MCF 10A (cell line): ENCODE measurements around the gene PRCD. TPM values are rescaled to one million over a fixed set of nuclear protein-coding genes. Genes with fewer than 3 reads are reported as not detected.

Source experiments
- BruUV-seq: library from RNA; stranded (reverse); fragments of 400-500 nt; replicated peaks from 2 replicates; lab custom pipeline; 2021; lab: Mats Ljungman, UMichigan
- CTCF ChIA-PET: fragments of 300-600 bp; sonication (Branson Sonifier 250); formaldehyde crosslinking; extraction: SDS; loops from one replicate; lab custom pipeline; 2021; ENCODE audit warnings: antibody characterized with exemption, inconsistent platforms; lab: Yijun Ruan, JAX
- POLR2A ChIA-PET: fragments of 300-600, 350-650 bp; sonication (Branson Sonifier 250); formaldehyde crosslinking; extraction: SDS; loops from one replicate; lab custom pipeline; 2020; ENCODE audit warnings: antibody characterized with exemption, inconsistent platforms; lab: Yijun Ruan, JAX
- DNase-seq: peaks from one replicate; pipeline ENCODE4 v3.0.0-alpha.2; 2018; ENCODE audit not compliant: unreplicated experiment
- H3K27ac Mint-ChIP-seq: one replicate; pipeline ENCODE4 v1.8.0; 2022; ENCODE audit warnings: mild to moderate bottlenecking, low read depth, mixed read lengths; ENCODE audit not compliant: unreplicated experiment
- H3K27me3 Mint-ChIP-seq: one replicate; pipeline ENCODE4 v1.8.0; 2022; ENCODE audit warnings: mixed read lengths; ENCODE audit not compliant: insufficient read depth, unreplicated experiment
- H3K36me3 Mint-ChIP-seq: one replicate; pipeline ENCODE4 v1.8.0; 2022; ENCODE audit warnings: mild to moderate bottlenecking, moderate library complexity, mixed read lengths; ENCODE audit not compliant: insufficient read depth, unreplicated experiment
- H3K4me1 Mint-ChIP-seq: one replicate; pipeline ENCODE4 v1.8.0; 2022; ENCODE audit warnings: mixed read lengths; ENCODE audit not compliant: insufficient read depth, unreplicated experiment
- H3K4me3 Mint-ChIP-seq: one replicate; pipeline ENCODE4 v1.8.0; 2022; ENCODE audit warnings: mild to moderate bottlenecking, moderate library complexity, mixed read lengths; ENCODE audit not compliant: unreplicated experiment
- H3K9me3 Mint-ChIP-seq: one replicate; pipeline ENCODE4 v1.8.0; 2022; ENCODE audit warnings: mixed read lengths; ENCODE audit not compliant: unreplicated experiment
- intact Hi-C: fragments of 100-400 bp; cut with micrococcal nuclease; formaldehyde crosslinking; loops from 2 replicates; pipeline ENCODE4 v1.14.1; 2022
- total RNA-seq: library from RNA; stranded (reverse); gene quantifications from 2 replicates; pipeline ENCODE4 v1.2.3, GENCODE V29; 2022
- TF ChIP-seq, protein P1 (sequence below): fragments of 200-600 bp; IDR thresholded peaks from one replicate; pipeline ENCODE4 v1.8.0; 2022; ENCODE audit warnings: antibody characterized with exemption, mild to moderate bottlenecking; ENCODE audit not compliant: unreplicated experiment

Gene PRCD
- total RNA-seq, 1 experiment from 2014 or later: not detected

DNA sequence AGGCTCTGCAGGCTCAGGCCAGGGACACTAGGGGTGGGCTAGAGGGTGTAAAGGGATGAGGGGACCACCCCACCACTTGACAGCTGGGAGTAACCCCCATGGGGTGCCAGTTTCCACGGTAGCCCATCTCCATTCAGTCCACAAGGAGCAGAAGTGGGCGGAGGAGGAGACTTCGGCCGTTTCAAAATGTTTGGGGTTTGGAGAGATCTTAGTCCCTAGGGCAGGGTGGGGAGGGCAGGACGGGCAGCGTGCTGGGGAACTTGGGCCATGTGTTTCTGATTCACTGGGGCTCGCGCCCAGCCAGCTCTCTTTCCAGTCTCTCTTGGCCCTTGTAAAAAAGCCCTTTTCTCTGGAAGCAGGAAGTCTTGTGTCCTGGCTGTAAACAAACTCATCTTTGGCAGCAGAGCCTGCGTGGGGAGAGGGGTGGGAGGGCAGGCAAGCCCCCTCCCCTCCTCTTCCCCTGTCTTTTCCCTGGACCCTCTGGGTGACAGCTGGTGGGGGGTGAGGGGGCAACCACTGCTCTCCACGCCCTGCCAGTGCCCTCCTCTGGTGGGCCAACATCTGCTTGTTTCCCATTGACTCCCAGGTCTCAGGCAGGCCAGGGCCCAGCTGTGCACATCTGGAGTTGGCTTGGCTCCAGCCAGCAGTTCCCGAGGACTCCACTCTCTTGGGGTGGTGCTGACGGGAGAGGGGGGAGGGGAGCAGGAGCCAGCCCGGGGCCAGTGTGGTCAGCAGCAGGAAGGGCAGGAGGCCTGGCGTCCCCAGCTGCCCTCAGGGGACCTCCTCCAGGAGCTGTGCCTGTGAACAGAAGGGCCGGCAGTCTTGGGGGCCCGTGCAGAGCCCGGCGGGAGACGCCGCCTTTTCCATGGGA, 10.4 kb upstream of the PRCD start:
- DNase-seq: peak; percentile 85
- Mint-ChIP-seq H3K9me3 (no peaks in the 10 kb centered on the region), H3K36me3 (no peaks in the 10 kb centered on the region), H3K4me1 (peaks cover 26% of the 10 kb centered on the region), H3K4me3 (no peak overlapping the region), H3K27me3 (no peaks in the 10 kb centered on the region), H3K27ac (peak overlapping the region; percentile 9)
- TF ChIP-seq, protein P1, sequence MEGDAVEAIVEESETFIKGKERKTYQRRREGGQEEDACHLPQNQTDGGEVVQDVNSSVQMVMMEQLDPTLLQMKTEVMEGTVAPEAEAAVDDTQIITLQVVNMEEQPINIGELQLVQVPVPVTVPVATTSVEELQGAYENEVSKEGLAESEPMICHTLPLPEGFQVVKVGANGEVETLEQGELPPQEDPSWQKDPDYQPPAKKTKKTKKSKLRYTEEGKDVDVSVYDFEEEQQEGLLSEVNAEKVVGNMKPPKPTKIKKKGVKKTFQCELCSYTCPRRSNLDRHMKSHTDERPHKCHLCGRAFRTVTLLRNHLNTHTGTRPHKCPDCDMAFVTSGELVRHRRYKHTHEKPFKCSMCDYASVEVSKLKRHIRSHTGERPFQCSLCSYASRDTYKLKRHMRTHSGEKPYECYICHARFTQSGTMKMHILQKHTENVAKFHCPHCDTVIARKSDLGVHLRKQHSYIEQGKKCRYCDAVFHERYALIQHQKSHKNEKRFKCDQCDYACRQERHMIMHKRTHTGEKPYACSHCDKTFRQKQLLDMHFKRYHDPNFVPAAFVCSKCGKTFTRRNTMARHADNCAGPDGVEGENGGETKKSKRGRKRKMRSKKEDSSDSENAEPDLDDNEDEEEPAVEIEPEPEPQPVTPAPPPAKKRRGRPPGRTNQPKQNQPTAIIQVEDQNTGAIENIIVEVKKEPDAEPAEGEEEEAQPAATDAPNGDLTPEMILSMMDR: no peak
- ChIA-PET POLR2A (interaction anchor here (0.6 to 5.0 kb wide), 10 partner anchors 11 to 1511 kb away, joined by 3 to 55 read pairs (median 4); partner anchors contain the start of gene PRCD), CTCF (interaction anchor here (1.6 to 3.8 kb wide), 4 partner anchors 17 to 95 kb away, joined by 7 to 18 read pairs (median 12); no protein-coding TSS in a partner anchor)
- BruUV-seq: no TSS peak
- intact Hi-C loops: no loop called here

DNA sequence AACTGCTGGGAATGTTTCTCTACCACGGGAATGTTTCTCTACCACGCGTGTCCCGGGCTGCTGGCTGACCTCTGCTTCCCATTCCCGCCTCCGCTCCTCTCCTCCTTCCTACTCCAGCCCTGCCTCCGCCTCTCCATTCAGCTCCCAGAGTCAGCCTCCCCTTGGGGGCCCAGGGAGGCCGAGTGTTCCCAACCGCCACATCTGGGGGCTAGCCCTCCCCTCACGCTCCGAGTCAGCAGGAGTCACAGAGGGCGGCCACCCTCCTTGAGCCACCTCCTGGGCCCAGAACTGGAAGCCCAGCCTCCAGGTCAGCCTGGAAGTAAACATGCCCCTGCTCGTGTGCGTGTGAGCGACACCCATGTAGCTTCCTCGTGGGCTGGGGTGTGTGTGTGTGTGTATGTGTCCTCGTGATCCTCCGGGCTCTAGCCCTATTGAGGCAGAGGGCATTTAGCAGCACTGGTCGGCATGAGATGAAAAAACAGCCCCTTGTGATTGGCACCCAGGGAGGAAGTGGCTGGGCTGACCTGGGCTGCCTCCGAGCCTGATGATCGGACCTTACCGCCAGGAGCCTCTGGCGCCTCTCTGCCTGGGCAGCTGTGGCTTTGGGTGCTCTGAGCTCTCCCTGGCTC, 9.6 kb upstream of the PRCD start:
- no peaks in the 10 kb centered on the region for H3K36me3 Mint-ChIP-seq
- H3K27ac Mint-ChIP-seq: no peak overlapping the region
- no TSS peak for BruUV-seq
- ChIA-PET POLR2A (interaction anchor here (0.6 to 5.0 kb wide), 6 partner anchors 10 to 1512 kb away, joined by 3 to 55 read pairs (median 6); partner anchors contain the start of gene PRCD), CTCF (interaction anchor here (0.6 to 3.8 kb wide), 5 partner anchors 16 to 94 kb away, joined by 3 to 18 read pairs (median 9); no protein-coding TSS in a partner anchor)
- H3K4me1 Mint-ChIP-seq: peaks cover 18% of the 10 kb centered on the region
- no peak for DNase-seq
- intact Hi-C loops: no loop called here
- H3K9me3 Mint-ChIP-seq: no peaks in the 10 kb centered on the region
- H3K27me3 Mint-ChIP-seq: no peaks in the 10 kb centered on the region
- TF ChIP-seq, protein P1: no peak
- no peak overlapping the region for H3K4me3 Mint-ChIP-seq

DNA sequence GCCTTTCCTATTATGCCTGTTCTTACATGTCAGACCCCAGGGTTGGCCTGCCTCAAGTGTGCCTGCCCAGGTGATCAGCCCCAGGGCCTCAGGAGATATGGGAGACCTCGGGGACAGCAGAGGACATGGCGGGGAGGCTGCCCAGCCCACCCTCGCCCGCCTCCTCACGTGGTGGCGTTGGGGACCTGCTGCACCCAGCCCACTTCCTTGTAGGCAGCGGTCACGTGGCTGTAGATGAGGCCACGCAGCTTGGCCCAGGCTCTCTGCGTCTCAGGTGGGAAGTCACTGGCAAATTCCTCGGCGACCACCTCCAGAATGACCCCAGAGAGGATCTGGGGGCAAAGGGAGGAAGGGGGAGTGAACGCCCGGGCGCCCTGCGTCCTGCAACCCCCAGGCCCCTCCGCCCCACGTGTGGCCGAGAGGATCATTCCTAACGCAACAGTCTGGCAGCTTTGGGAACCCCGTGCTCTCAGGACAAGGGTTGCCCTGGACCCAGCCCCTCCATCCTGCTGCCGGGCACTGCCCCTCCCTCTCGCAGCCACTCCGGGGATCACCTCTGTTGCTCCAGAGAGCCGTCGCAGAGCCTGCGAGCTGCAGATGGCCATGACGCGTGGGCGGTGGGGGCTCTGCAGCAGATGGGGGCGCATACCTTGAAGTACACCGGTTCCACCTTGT, 8.9 kb upstream of the PRCD start:
- Mint-ChIP-seq H3K4me3 (no peak overlapping the region), H3K27ac (no peak overlapping the region), H3K4me1 (peaks cover 18% of the 10 kb centered on the region), H3K36me3 (no peaks in the 10 kb centered on the region), H3K27me3 (no peaks in the 10 kb centered on the region), H3K9me3 (no peaks in the 10 kb centered on the region)
- ChIA-PET CTCF (interaction anchor here (0.6 to 3.3 kb wide), 5 partner anchors 15 to 1988 kb away, joined by 3 to 18 read pairs (median 3); no protein-coding TSS in a partner anchor), POLR2A (interaction anchor here (0.6 to 5.0 kb wide), 5 partner anchors 10 to 897 kb away, joined by 3 to 55 read pairs (median 8); partner anchors contain the start of gene PRCD)
- intact Hi-C loops: no loop called here
- no TSS peak for BruUV-seq
- TF ChIP-seq, protein P1: no peak
- no peak for DNase-seq
